Fibroblast of villous mesenchyme (primary cell): Measurements from ENCODE around the gene SLC39A3. TPM values are rescaled to one million over a fixed set of nuclear protein-coding genes. Genes with fewer than 3 reads are reported as not detected.

ENCODE experiments used
- DNase-seq: peaks from one replicate; pipeline ENCODE4 v3.0.0-alpha.2; 2010; ENCODE audit warnings: low read depth
- H3K4me3 ChIP-seq: 2 replicates; pipeline ENCODE4 v1.5.1; 2011; ENCODE audit warnings: low read depth, mild to moderate bottlenecking, low read length
- CTCF ChIP-seq: IDR thresholded peaks from 2 replicates; pipeline ENCODE4 v1.5.1; 2012; ENCODE audit warnings: low read depth, mild to moderate bottlenecking, low read length; ENCODE audit not compliant: insufficient read depth
- total RNA-seq: library from RNA; depleted of rRNA; stranded (reverse); fragments of >200 nt; gene quantifications from 2 replicates; pipeline ENCODE4 v1.2.3, GENCODE V29; 2012

Gene SLC39A3
- total RNA-seq, 1 donor: 25.9 TPM

GRCh38 chr19:2766594-2767372, 27.0 kb upstream of the SLC39A3 start:
- DNase-seq: no peak
- H3K4me3 ChIP-seq: no peak overlapping the region
- TF ChIP-seq CTCF: no peak

GRCh38 chr19:2765376-2765775, 25.6 kb upstream of the SLC39A3 start:
- DNase-seq: no peak
- TF ChIP-seq CTCF: no peak
- H3K4me3 ChIP-seq: no peak overlapping the region

- TF ChIP-seq CTCF: no peak
- no peak for DNase-seq
- no peak overlapping the region for H3K4me3 ChIP-seq
Measured at GRCh38 chr19:2764945-2765344, 25.1 kb upstream of the SLC39A3 start.

GRCh38 chr19:2763687-2764086, 23.9 kb upstream of the SLC39A3 start:
- TF ChIP-seq CTCF: no peak
- H3K4me3 ChIP-seq: no peak overlapping the region
- no peak for DNase-seq

- H3K4me3 ChIP-seq: no peak overlapping the region
- no peak for TF ChIP-seq CTCF
- no peak for DNase-seq
Measured at GRCh38 chr19:2762783-2763496, 23.1 kb upstream of the SLC39A3 start.

- no peak for DNase-seq
- no peak overlapping the region for H3K4me3 ChIP-seq
- TF ChIP-seq CTCF: no peak
Measured at GRCh38 chr19:2761876-2762782, 22.3 kb upstream of the SLC39A3 start.
